ENCODE data around the gene SNX4.

GRCh38 chr3:125507128-125507527 lies 12.9 kb downstream of the SNX4 start:
- no peak for TF ChIP-seq CTCF (IDR thresholded peaks at IDR 0.05)
- no peak for TF ChIP-seq POLR2A (IDR thresholded peaks at IDR 0.05)

All from adrenal gland (tissue), 5 donors.